Keratinocyte (primary cell): ENCODE data around the gene RHBDD3. TPM values are rescaled to one million over a fixed set of nuclear protein-coding genes. Genes with fewer than 3 reads are reported as not detected.

Source experiments
- DNase-seq: peaks from one replicate; pipeline ENCODE4 v3.0.0-alpha.2; 2011; ENCODE audit warnings: low read depth, missing footprints, low spot score
- FAIRE-seq: peaks from 2 replicates; lab custom pipeline; 2011; peaks lifted over from hg19 to GRCh38; lab: Jason Lieb, UNC
- H2AFZ ChIP-seq: 2 replicates; pipeline ENCODE4 v1.6.0; 2012; ENCODE audit warnings: low read length, control low read depth, inconsistent platforms; ENCODE audit not compliant: control insufficient read depth
- H3K27ac ChIP-seq: 2 replicates; pipeline ENCODE4 v1.5.1; 2011; ENCODE audit warnings: low read length; ENCODE audit not compliant: control insufficient read depth, insufficient read depth
- H3K27me3 ChIP-seq: 3 replicates; pipeline ENCODE4 v1.6.0; 2011; ENCODE audit warnings: low read length; ENCODE audit not compliant: control insufficient read depth, insufficient read depth; ENCODE audit errors: extremely low read depth
- H3K36me3 ChIP-seq, 2 experiments: 2 replicates in 1 of 2; 3 replicates in 1 of 2; pipeline ENCODE4 v1.5.1; 2011; ENCODE audit warnings: low read length in 2 of 2, mild to moderate bottlenecking in 1 of 2; ENCODE audit not compliant: control insufficient read depth in 2 of 2, insufficient read depth in 2 of 2; ENCODE audit errors: extremely low read depth in 1 of 2
- H3K4me1 ChIP-seq: 3 replicates; pipeline ENCODE4 v1.5.1; 2011; ENCODE audit warnings: low read length; ENCODE audit not compliant: control insufficient read depth, insufficient read depth; ENCODE audit errors: extremely low read depth
- H3K4me2 ChIP-seq: 3 replicates; pipeline ENCODE4 v1.6.0; 2011; ENCODE audit warnings: low read depth, low read length; ENCODE audit not compliant: control insufficient read depth, insufficient read depth; ENCODE audit errors: extremely low read depth
- H3K4me3 ChIP-seq, 3 experiments: fragments of 200-600 bp in 1 of 3; sonication (generic) in 1 of 3; 2 replicates in 2 of 3; 3 replicates in 1 of 3; pipeline ENCODE4 v1.5.1; 2011 to 2016; ENCODE audit warnings: low read length in 3 of 3, mild to moderate bottlenecking in 3 of 3, control low read depth in 2 of 3, inconsistent platforms in 1 of 3, low read depth in 1 of 3, mixed read lengths in 1 of 3, mixed run types in 1 of 3, moderate library complexity in 1 of 3; ENCODE audit not compliant: control insufficient read depth in 2 of 3, insufficient read depth in 2 of 3; ENCODE audit errors: extremely low read depth in 1 of 3
- H3K79me2 ChIP-seq: 2 replicates; pipeline ENCODE4 v1.6.0; 2012; ENCODE audit warnings: low read length; ENCODE audit not compliant: control insufficient read depth, insufficient read depth
- H3K9ac ChIP-seq: 3 replicates; pipeline ENCODE4 v1.6.0; 2011; ENCODE audit warnings: low read length; ENCODE audit not compliant: control insufficient read depth, insufficient read depth; ENCODE audit errors: extremely low read depth
- H3K9me1 ChIP-seq: 3 replicates; pipeline ENCODE4 v1.6.0; 2011; ENCODE audit warnings: low read length; ENCODE audit not compliant: control insufficient read depth, insufficient read depth; ENCODE audit errors: extremely low read depth
- H3K9me3 ChIP-seq: 2 replicates; pipeline ENCODE4 v1.5.1; 2012; ENCODE audit warnings: low read depth, low read length; ENCODE audit not compliant: control insufficient read depth
- H4K20me1 ChIP-seq: 3 replicates; pipeline ENCODE4 v1.6.0; 2011; ENCODE audit warnings: low read length; ENCODE audit not compliant: control insufficient read depth, insufficient read depth; ENCODE audit errors: extremely low read depth
- EZH2 ChIP-seq: IDR thresholded peaks from one replicate; pipeline ENCODE4 v1.6.1; 2012; ENCODE audit warnings: inconsistent platforms, mild to moderate bottlenecking, low read length, moderate library complexity
- dilution Hi-C: fragments of 300-500 bp; cut with MboI; formaldehyde crosslinking; loops from one replicate; pipeline ENCODE4 v1.7.0; 2020; ENCODE audit warnings: low sequenced_read_pairs; ENCODE audit not compliant: extremely low pct_ligation_motif_present
- polyA plus RNA-seq, 5 experiments: library from polyadenylated mRNA; depleted of rRNA in 3 of 5; stranded (reverse) in 3 of 5; stranded (forward) in 1 of 5; unstranded in 1 of 5; fragments of >200 nt; gene quantifications; 1 replicate in 1 of 5; 2 replicates in 3 of 5; 3 replicates in 1 of 5; pipeline versions ENCODE4 v1.2.1 to v1.2.3, GENCODE V29; 2011 to 2012; ENCODE audit warnings: missing spikeins in 2 of 5, low read depth in 1 of 5, low replicate concordance in 1 of 5
- TF ChIP-seq, protein P1 (sequence below), 3 experiments: IDR thresholded peaks in 1 of 3; conservative IDR thresholded peaks in 1 of 3; optimal IDR thresholded peaks in 1 of 3; 2 replicates in 2 of 3; 3 replicates in 1 of 3; pipeline versions ENCODE3 to v1.5.1; 2011; ENCODE audit warnings: low read length in 3 of 3, mild to moderate bottlenecking in 3 of 3, moderate library complexity in 2 of 3, control low read depth in 1 of 3, inconsistent platforms in 1 of 3; ENCODE audit not compliant: insufficient read depth in 2 of 3; ENCODE audit errors: extremely low read depth in 1 of 3

The RHBDD3 gene
- polyA plus RNA-seq, 1 donor (not counting 4 experiments of a cell fraction or from before 2014, with no cell fraction given): 10.3 TPM

DNA sequence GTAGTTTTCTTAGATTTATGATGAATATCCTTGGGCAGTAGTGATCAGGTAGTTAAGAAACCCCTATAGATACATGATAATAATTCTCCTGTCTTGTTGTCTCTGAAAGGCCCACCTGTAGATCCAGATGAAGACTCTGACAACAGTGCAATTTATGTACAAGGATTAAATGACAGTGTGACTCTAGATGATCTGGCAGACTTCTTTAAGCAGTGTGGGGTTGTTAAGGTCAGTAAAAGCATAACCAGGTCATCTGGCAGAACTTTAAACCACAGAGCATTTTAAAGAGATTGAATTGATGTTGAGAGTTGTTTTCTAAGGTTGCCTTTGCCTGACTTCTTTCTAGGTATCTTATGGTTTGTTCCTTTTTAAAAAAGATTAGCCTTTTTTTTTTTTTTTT, 24.6 kb upstream of the RHBDD3 start:
- Histone ChIP-seq H3K4me1 (no peaks in the 10 kb centered on the region), H2AFZ (no peak overlapping the region), H3K9ac (no peak overlapping the region), H3K4me2 (no peak overlapping the region), H4K20me1 (peaks cover 5% of the 10 kb centered on the region), H3K9me3 (no peaks in the 10 kb centered on the region), H3K36me3 (peaks cover 53 to 79% of the 10 kb centered on the region in 2 experiments), H3K27ac (no peak overlapping the region), H3K79me2 (peaks cover 24% of the 10 kb centered on the region), H3K27me3 (no peaks in the 10 kb centered on the region), H3K9me1 (no peaks in the 10 kb centered on the region), H3K4me3 (no peak overlapping the region)
- DNase-seq (no peak), FAIRE-seq (no peak)
- dilution Hi-C loops: no loop called here
- no peak for TF ChIP-seq EZH2

DNA sequence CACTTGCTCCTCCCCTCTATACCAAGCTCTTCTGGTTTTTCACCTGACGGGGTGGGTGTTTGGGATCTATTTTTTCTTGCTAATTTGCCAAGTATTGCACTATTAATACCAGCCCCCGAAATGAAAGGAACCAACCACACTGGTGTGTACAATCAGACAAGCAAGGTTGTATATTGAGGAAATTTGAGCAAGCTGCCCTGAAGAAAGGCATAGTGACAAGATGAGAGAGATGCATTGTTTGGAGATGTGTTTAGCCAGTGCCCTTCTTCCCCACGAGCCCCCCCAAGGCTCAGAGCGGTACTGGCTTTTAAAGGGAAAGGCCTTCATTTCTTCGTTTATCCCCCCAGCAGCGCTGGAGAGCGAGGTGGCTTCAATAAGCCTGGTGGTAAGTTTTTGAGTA, 23.4 kb upstream of the RHBDD3 start:
- no peaks in the 10 kb centered on the region for H3K4me1 ChIP-seq
- H4K20me1 ChIP-seq: peaks cover 5% of the 10 kb centered on the region
- H3K79me2 ChIP-seq: peaks cover 30% of the 10 kb centered on the region
- H3K9me1 ChIP-seq: no peaks in the 10 kb centered on the region
- DNase-seq (no peak), FAIRE-seq (no peak)
- H3K4me2 ChIP-seq: no peak overlapping the region
- no peaks in the 10 kb centered on the region for H3K9me3 ChIP-seq
- H3K27ac ChIP-seq: no peak overlapping the region
- H3K9ac ChIP-seq: no peak overlapping the region
- no peak overlapping the region for H2AFZ ChIP-seq
- TF ChIP-seq, protein P1, sequence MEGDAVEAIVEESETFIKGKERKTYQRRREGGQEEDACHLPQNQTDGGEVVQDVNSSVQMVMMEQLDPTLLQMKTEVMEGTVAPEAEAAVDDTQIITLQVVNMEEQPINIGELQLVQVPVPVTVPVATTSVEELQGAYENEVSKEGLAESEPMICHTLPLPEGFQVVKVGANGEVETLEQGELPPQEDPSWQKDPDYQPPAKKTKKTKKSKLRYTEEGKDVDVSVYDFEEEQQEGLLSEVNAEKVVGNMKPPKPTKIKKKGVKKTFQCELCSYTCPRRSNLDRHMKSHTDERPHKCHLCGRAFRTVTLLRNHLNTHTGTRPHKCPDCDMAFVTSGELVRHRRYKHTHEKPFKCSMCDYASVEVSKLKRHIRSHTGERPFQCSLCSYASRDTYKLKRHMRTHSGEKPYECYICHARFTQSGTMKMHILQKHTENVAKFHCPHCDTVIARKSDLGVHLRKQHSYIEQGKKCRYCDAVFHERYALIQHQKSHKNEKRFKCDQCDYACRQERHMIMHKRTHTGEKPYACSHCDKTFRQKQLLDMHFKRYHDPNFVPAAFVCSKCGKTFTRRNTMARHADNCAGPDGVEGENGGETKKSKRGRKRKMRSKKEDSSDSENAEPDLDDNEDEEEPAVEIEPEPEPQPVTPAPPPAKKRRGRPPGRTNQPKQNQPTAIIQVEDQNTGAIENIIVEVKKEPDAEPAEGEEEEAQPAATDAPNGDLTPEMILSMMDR (optimal IDR thresholded peaks at IDR 0.05 in 1 of 3, IDR thresholded peaks at IDR 0.05 in 1 of 3, conservative IDR thresholded peaks at IDR 0.05 in 1 of 3; ENCODE audit: extremely low read depth in 1 of 3, insufficient read depth in 2 of 3, low read length in 3 of 3): no peak
- TF ChIP-seq EZH2: no peak
- no peak overlapping the region for H3K4me3 ChIP-seq
- dilution Hi-C loops: no loop called here
- no peaks in the 10 kb centered on the region for H3K27me3 ChIP-seq
- peaks cover 47 to 72% of the 10 kb centered on the region in 2 experiments for H3K36me3 ChIP-seq

DNA sequence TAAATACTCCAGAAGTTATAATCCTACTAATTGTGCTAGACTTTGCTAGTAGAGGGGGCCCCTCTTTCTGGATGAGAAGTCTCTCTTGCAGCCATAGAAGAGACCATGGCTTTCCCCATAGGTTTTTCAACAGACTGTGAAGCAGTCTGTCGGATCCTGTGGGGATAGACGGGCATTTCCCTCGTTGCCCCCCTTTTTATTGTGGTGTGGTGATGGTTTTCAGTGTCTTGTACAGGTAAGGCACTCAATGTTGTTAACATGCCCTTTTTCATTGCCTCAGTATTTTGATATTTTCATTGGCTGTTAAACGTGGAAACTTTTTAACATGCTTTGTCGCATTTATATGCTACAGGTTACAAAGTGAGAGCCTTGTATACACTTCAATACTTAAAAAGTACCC, 22.3 kb upstream of the RHBDD3 start:
- no peak overlapping the region for H2AFZ ChIP-seq
- no peak overlapping the region for H3K9ac ChIP-seq
- H4K20me1 ChIP-seq: peaks cover 5% of the 10 kb centered on the region
- H3K4me2 ChIP-seq: no peak overlapping the region
- H3K27ac ChIP-seq: no peak overlapping the region
- H3K4me3 ChIP-seq: no peak overlapping the region
- H3K4me1 ChIP-seq: no peaks in the 10 kb centered on the region
- H3K9me3 ChIP-seq: no peaks in the 10 kb centered on the region
- TF ChIP-seq, protein P1 (optimal IDR thresholded peaks at IDR 0.05 in 1 of 3, IDR thresholded peaks at IDR 0.05 in 1 of 3, conservative IDR thresholded peaks at IDR 0.05 in 1 of 3; ENCODE audit: extremely low read depth in 1 of 3, insufficient read depth in 2 of 3, low read length in 3 of 3): no peak
- no peak for TF ChIP-seq EZH2
- H3K9me1 ChIP-seq: no peaks in the 10 kb centered on the region
- H3K36me3 ChIP-seq: peaks cover 46 to 67% of the 10 kb centered on the region in 2 experiments
- H3K79me2 ChIP-seq: peaks cover 35% of the 10 kb centered on the region
- FAIRE-seq (no peak), DNase-seq (no peak)
- dilution Hi-C loops: no loop called here
- H3K27me3 ChIP-seq: no peaks in the 10 kb centered on the region
